ENCODE measurements around the gene FIG4. TPM values are rescaled to one million over a fixed set of nuclear protein-coding genes. Genes with fewer than 3 reads are reported as not detected.

Gene FIG4
- total and polyA plus RNA-seq, 4 donors: 25.0 to 38.5 (median 31.7) TPM

- no peaks in the 10 kb centered on the region for H3K27me3 ChIP-seq (ENCODE audit: control insufficient read depth, insufficient read depth, low read length)
- H3K4me1 ChIP-seq (ENCODE audit: control insufficient read depth, insufficient read depth, low read length): peaks cover 11% of the 10 kb centered on the region
- no peaks in the 10 kb centered on the region for H3K9me3 ChIP-seq (ENCODE audit: control insufficient read depth, insufficient read depth, low read length)
- no peaks in the 10 kb centered on the region for H3K36me3 ChIP-seq (ENCODE audit: control insufficient read depth, insufficient read depth, low read length)
- no peak overlapping the region for H3K27ac ChIP-seq (ENCODE audit: low read depth, low read length)
- no CpG with 5 or more reads among the region's 1 CpG for WGBS (ENCODE audit: insufficient coverage)
- no peak overlapping the region for H3K4me3 ChIP-seq (ENCODE audit: low read depth, low read length)
- DNase-seq (ENCODE audit: low read depth in 4 of 6, low spot score in 6 of 6): no peak
These were observed 181.5 kb downstream of the FIG4 start for GRCh38 chr6:109872549-109872948.

DNA sequence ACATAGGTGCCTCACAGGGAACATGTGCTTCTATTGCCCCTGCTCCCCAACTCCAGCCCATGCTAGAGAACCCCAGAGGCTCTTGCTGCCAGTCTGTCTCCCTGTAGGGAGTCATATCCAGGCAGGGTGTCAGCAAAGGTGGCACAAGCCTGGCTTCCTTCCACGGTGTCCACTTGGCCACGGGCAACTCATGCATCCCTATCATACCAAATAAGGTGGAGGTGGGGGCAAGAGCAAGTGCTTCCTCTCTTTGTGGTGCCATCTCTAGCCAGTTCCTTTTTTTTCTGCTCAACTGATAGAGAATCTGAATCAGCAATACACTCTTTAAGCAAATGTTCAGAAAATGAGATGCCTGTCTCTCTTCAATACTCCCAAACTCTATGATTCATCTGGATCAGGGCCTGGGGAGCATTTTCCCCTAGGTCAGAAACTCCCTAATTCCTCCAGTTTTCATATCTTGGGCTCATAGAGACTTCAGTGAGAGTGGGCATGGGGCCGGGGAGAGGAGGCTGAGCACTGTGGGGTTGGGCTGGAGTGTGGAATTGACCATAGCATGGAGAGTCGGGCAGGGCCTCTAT is 182.0 kb downstream of the FIG4 start:
- WGBS (ENCODE audit: insufficient coverage): 94% methylated on average over 3 of the region's 4 CpGs
- Histone ChIP-seq H3K4me3 (ENCODE audit: low read depth, low read length) (no peak overlapping the region), H3K9me3 (ENCODE audit: control insufficient read depth, insufficient read depth, low read length) (no peaks in the 10 kb centered on the region), H3K27me3 (ENCODE audit: control insufficient read depth, insufficient read depth, low read length) (no peaks in the 10 kb centered on the region), H3K36me3 (ENCODE audit: control insufficient read depth, insufficient read depth, low read length) (no peaks in the 10 kb centered on the region), H3K27ac (ENCODE audit: low read depth, low read length) (no peak overlapping the region), H3K4me1 (ENCODE audit: control insufficient read depth, insufficient read depth, low read length) (peaks cover 11% of the 10 kb centered on the region)
- no peak for DNase-seq (ENCODE audit: low read depth in 4 of 6, low spot score in 6 of 6)

DNA sequence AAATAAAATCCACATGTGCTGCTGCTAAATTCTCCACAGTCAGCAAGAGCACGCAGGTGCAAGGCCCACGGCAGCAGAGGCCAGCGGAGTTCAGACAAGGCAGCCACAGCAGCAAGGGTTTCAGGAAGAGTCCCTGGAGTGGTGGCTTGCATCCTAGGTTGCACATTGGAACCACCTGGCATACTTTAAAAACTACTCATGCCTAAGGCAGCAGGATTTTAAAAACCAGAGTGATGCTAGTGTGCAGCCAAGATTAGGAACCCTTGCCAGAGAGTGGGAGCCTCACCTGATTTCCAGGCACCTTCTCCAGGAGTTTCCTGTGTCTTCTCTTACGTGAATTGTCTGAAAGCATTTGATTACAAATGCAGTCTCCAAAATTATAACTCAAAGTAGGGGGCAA is 183.0 kb downstream of the FIG4 start:
- 84% methylated on average over 3 of the region's 4 CpGs for WGBS (ENCODE audit: insufficient coverage)
- peak in 1 of 6 donors; percentile 14 for DNase-seq (ENCODE audit: low read depth in 4 of 6, low spot score in 6 of 6)
- Histone ChIP-seq H3K9me3 (ENCODE audit: control insufficient read depth, insufficient read depth, low read length) (no peaks in the 10 kb centered on the region), H3K27me3 (ENCODE audit: control insufficient read depth, insufficient read depth, low read length) (no peaks in the 10 kb centered on the region), H3K36me3 (ENCODE audit: control insufficient read depth, insufficient read depth, low read length) (no peaks in the 10 kb centered on the region), H3K4me1 (ENCODE audit: control insufficient read depth, insufficient read depth, low read length) (peaks cover 7% of the 10 kb centered on the region), H3K4me3 (ENCODE audit: low read depth, low read length) (no peak overlapping the region), H3K27ac (ENCODE audit: low read depth, low read length) (no peak overlapping the region)

DNA sequence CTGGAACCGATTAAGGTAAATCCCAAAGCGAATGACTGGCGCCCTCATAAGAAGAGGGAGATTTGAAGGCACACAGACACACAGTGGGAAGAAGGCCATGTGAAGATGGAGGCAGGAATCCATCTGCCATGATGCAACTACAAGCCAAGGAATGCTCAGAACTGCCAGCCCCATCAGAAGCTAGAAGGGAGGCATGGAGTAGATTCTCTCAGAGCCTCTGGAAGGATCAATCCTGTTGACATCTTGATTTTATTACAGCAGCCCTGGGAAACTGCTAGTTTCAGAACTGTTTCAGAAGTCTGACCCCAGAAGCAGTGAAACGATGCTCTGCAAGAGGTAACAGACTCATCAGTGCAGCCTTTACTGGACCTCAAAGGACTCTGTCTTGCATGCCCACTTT is 183.5 kb downstream of the FIG4 start:
- peaks cover 7% of the 10 kb centered on the region for H3K4me1 ChIP-seq (ENCODE audit: control insufficient read depth, insufficient read depth, low read length)
- no peaks in the 10 kb centered on the region for H3K36me3 ChIP-seq (ENCODE audit: control insufficient read depth, insufficient read depth, low read length)
- 88% methylated on average over 4 of the region's 4 CpGs for WGBS (ENCODE audit: insufficient coverage)
- no peaks in the 10 kb centered on the region for H3K27me3 ChIP-seq (ENCODE audit: control insufficient read depth, insufficient read depth, low read length)
- H3K9me3 ChIP-seq (ENCODE audit: control insufficient read depth, insufficient read depth, low read length): no peaks in the 10 kb centered on the region
- no peak for DNase-seq (ENCODE audit: low read depth in 4 of 6, low spot score in 6 of 6)
- H3K4me3 ChIP-seq (ENCODE audit: low read depth, low read length): no peak overlapping the region
- no peak overlapping the region for H3K27ac ChIP-seq (ENCODE audit: low read depth, low read length)

Other genes starting within 250 kb of the FIG4 start
- 10 to 100 TPM; 13.5 to 18.8 TPM for gene MICAL1, start 235.5 kb upstream of the FIG4 start, total RNA-seq
- gene MICAL1, start 235.5 kb upstream of the FIG4 start, polyA plus RNA-seq (ENCODE audit: insufficient read length in 2 of 2): 10 to 100 TPM; 35.0 to 49.5 TPM
- 10 to 100 TPM in 1 of 2 donors, 1 to 10 TPM in 1; 7.6 to 10.7 TPM for gene ZBTB24, start 208.1 kb upstream of the FIG4 start, total RNA-seq
- 1 to 10 TPM; 6.5 to 7.1 TPM for gene ZBTB24, start 208.1 kb upstream of the FIG4 start, polyA plus RNA-seq (ENCODE audit: insufficient read length in 2 of 2)
- 10 to 100 TPM; 23.1 to 33.3 TPM for gene AK9, start 94 bp upstream of the FIG4 start, total RNA-seq
- 10 to 100 TPM; 15.0 to 18.6 TPM for gene AK9, start 94 bp upstream of the FIG4 start, polyA plus RNA-seq (ENCODE audit: insufficient read length in 2 of 2)

Data from spinal cord (tissue), 10 donors.